Activated T-cell treated with anti-CD3 and anti-CD28 coated beads, Interleukin-2, amount 50 U/mL, for 4 hours (primary cell): ENCODE data around the gene MBNL1. TPM values are rescaled to one million over a fixed set of nuclear protein-coding genes. Genes with fewer than 3 reads are reported as not detected.
"Not testable (repeated sequence)": the region's sequence is repeated elsewhere in the genome, so short reads cannot be mapped to it uniquely, and the experiment has no call there.

Experiments used
- ATAC-seq, 2 donors: fragments of 200-7000 bp; cut with Tn5 transposase; one replicate each; pipeline ENCODE4 v1.10.0; 2021
- DNase-seq: peaks from one replicate; pipeline ENCODE4 v3.0.0-alpha.2; 2020
- H3K27me3 Mint-ChIP-seq: one replicate; pipeline ENCODE4 v1.8.0; 2021; ENCODE audit warnings: low read depth, mixed read lengths
- H3K36me3 Mint-ChIP-seq: one replicate; pipeline ENCODE4 v1.8.0; 2022; ENCODE audit warnings: mixed read lengths; ENCODE audit not compliant: insufficient read depth
- H3K4me1 Mint-ChIP-seq: one replicate; pipeline ENCODE4 v1.8.0; 2021; ENCODE audit warnings: low read depth, mixed read lengths
- H3K4me3 Mint-ChIP-seq: one replicate; pipeline ENCODE4 v1.8.0; 2021; ENCODE audit warnings: mild to moderate bottlenecking, moderate library complexity, mixed read lengths
- H3K9me3 Mint-ChIP-seq: one replicate; pipeline ENCODE4 v1.8.0; 2021; ENCODE audit warnings: mixed read lengths
- total RNA-seq, 3 donors: library from RNA; stranded (reverse); gene quantifications; one replicate each; pipeline ENCODE4 v1.2.1, GENCODE V29; 2021

MBNL1 gene
- total RNA-seq, 3 donors from 2014 or later = 343 to 376 (median 347) TPM

GRCh38 chr3:152359385-152360248 lies 90.9 kb downstream of the MBNL1 start:
- DNase-seq (no peak), ATAC-seq (no peak)
- Mint-ChIP-seq H3K36me3 (peaks cover 35% of the 10 kb centered on the region), H3K4me1 (peaks cover 79% of the 10 kb centered on the region), H3K4me3 (no peak overlapping the region), H3K9me3 (no peaks in the 10 kb centered on the region), H3K27me3 (no peaks in the 10 kb centered on the region)

- Mint-ChIP-seq H3K36me3 (peaks cover 33% of the 10 kb centered on the region), H3K4me1 (peaks cover 78% of the 10 kb centered on the region), H3K9me3 (no peaks in the 10 kb centered on the region), H3K4me3 (no peak overlapping the region), H3K27me3 (no peaks in the 10 kb centered on the region)
- DNase-seq (no peak), ATAC-seq (no peak)
These were observed 91.6 kb downstream of the MBNL1 start for GRCh38 chr3:152360302-152360701.

GRCh38 chr3:152360966-152361365 lies 92.2 kb downstream of the MBNL1 start:
- DNase-seq = no peak
- Mint-ChIP-seq H3K27me3 (no peaks in the 10 kb centered on the region), H3K4me1 (peaks cover 76% of the 10 kb centered on the region), H3K9me3 (no peaks in the 10 kb centered on the region), H3K36me3 (peaks cover 33% of the 10 kb centered on the region), H3K4me3 (no peak overlapping the region)
- ATAC-seq = peak; percentile 47 to 57

GRCh38 chr3:152362086-152362485 lies 93.4 kb downstream of the MBNL1 start:
- H3K27me3 Mint-ChIP-seq = no peaks in the 10 kb centered on the region
- H3K9me3 Mint-ChIP-seq = no peaks in the 10 kb centered on the region
- peaks cover 71% of the 10 kb centered on the region for H3K4me1 Mint-ChIP-seq
- no peak overlapping the region for H3K4me3 Mint-ChIP-seq
- H3K36me3 Mint-ChIP-seq = peaks cover 42% of the 10 kb centered on the region
- no peak for ATAC-seq
- DNase-seq = no peak

GRCh38 chr3:152364237-152364636 lies 95.5 kb downstream of the MBNL1 start:
- Mint-ChIP-seq H3K4me3 (no peak overlapping the region), H3K4me1 (peaks cover 79% of the 10 kb centered on the region), H3K27me3 (no peaks in the 10 kb centered on the region), H3K36me3 (peaks cover 54% of the 10 kb centered on the region), H3K9me3 (no peaks in the 10 kb centered on the region)
- ATAC-seq (peak; percentile 38 to 51), DNase-seq (no peak)

GRCh38 chr3:152365126-152365525 lies 96.4 kb downstream of the MBNL1 start:
- ATAC-seq = no peak
- Mint-ChIP-seq H3K27me3 (no peaks in the 10 kb centered on the region), H3K9me3 (no peaks in the 10 kb centered on the region), H3K36me3 (peaks cover 58% of the 10 kb centered on the region), H3K4me3 (no peak overlapping the region), H3K4me1 (peaks cover 79% of the 10 kb centered on the region)
- no peak for DNase-seq

GRCh38 chr3:152365766-152366593 lies 97.3 kb downstream of the MBNL1 start:
- Mint-ChIP-seq H3K4me3 (no peak overlapping the region), H3K36me3 (peaks cover 61% of the 10 kb centered on the region), H3K4me1 (peaks cover 82% of the 10 kb centered on the region), H3K27me3 (no peaks in the 10 kb centered on the region), H3K9me3 (no peaks in the 10 kb centered on the region)
- DNase-seq (no peak), ATAC-seq (no peak)

- ATAC-seq, DNase-seq, H3K9me3 Mint-ChIP-seq, H3K27me3 Mint-ChIP-seq, H3K4me3 Mint-ChIP-seq: not testable (repeated sequence)
- Mint-ChIP-seq H3K4me1 (peaks cover 82% of the 10 kb centered on the region), H3K36me3 (peaks cover 66% of the 10 kb centered on the region)
These were observed 98.5 kb downstream of the MBNL1 start for GRCh38 chr3:152367192-152367591.

- H3K36me3 Mint-ChIP-seq = peaks cover 57% of the 10 kb centered on the region
- DNase-seq, ATAC-seq, H3K9me3 Mint-ChIP-seq, H3K27me3 Mint-ChIP-seq, H3K4me3 Mint-ChIP-seq: not testable (repeated sequence)
- H3K4me1 Mint-ChIP-seq = peaks cover 89% of the 10 kb centered on the region
These were observed 103.9 kb downstream of the MBNL1 start for GRCh38 chr3:152372633-152373032.

GRCh38 chr3:152373379-152373778 lies 104.7 kb downstream of the MBNL1 start:
- Mint-ChIP-seq H3K9me3 (no peaks in the 10 kb centered on the region), H3K4me3 (no peak overlapping the region), H3K4me1 (peaks cover 87% of the 10 kb centered on the region), H3K27me3 (no peaks in the 10 kb centered on the region), H3K36me3 (peaks cover 54% of the 10 kb centered on the region)
- DNase-seq = no peak
- no peak for ATAC-seq

GRCh38 chr3:152374262-152374990 lies 105.7 kb downstream of the MBNL1 start:
- Mint-ChIP-seq H3K36me3 (peaks cover 48% of the 10 kb centered on the region), H3K4me3 (no peak overlapping the region), H3K27me3 (no peaks in the 10 kb centered on the region), H3K4me1 (peaks cover 84% of the 10 kb centered on the region), H3K9me3 (no peaks in the 10 kb centered on the region)
- DNase-seq (no peak), ATAC-seq (no peak)

- Mint-ChIP-seq H3K36me3 (peaks cover 42% of the 10 kb centered on the region), H3K9me3 (no peaks in the 10 kb centered on the region), H3K4me3 (no peak overlapping the region), H3K4me1 (peaks cover 83% of the 10 kb centered on the region), H3K27me3 (no peaks in the 10 kb centered on the region)
- ATAC-seq (no peak), DNase-seq (no peak)
These were observed 106.8 kb downstream of the MBNL1 start for GRCh38 chr3:152375546-152375945.

GRCh38 chr3:152376351-152377183 lies 107.8 kb downstream of the MBNL1 start:
- no peak for ATAC-seq
- no peak for DNase-seq
- peaks cover 78% of the 10 kb centered on the region for H3K4me1 Mint-ChIP-seq
- H3K27me3 Mint-ChIP-seq = no peaks in the 10 kb centered on the region
- no peak overlapping the region for H3K4me3 Mint-ChIP-seq
- H3K9me3 Mint-ChIP-seq = no peaks in the 10 kb centered on the region
- H3K36me3 Mint-ChIP-seq = peaks cover 36% of the 10 kb centered on the region
